Tongue (tissue), 2 donors: ENCODE results near the gene ST3GAL3. TPM values are rescaled to one million over a fixed set of nuclear protein-coding genes. Genes with fewer than 3 reads are reported as not detected.

Source experiments
- DNase-seq: peaks from one replicate; pipeline ENCODE4 v3.0.0-alpha.2; 2015
- total RNA-seq: library from RNA; depleted of rRNA; stranded (reverse); fragments of >200 nt; gene quantifications from one replicate; pipeline ENCODE4 v1.2.3, GENCODE V29; 2014

Gene ST3GAL3
- total RNA-seq, 1 donor from 2014 or later = 26.0 TPM

- DNase-seq = no peak
These were observed 144.4 kb downstream of the ST3GAL3 start for GRCh38 chr1:43851561-43852338.

DNA sequence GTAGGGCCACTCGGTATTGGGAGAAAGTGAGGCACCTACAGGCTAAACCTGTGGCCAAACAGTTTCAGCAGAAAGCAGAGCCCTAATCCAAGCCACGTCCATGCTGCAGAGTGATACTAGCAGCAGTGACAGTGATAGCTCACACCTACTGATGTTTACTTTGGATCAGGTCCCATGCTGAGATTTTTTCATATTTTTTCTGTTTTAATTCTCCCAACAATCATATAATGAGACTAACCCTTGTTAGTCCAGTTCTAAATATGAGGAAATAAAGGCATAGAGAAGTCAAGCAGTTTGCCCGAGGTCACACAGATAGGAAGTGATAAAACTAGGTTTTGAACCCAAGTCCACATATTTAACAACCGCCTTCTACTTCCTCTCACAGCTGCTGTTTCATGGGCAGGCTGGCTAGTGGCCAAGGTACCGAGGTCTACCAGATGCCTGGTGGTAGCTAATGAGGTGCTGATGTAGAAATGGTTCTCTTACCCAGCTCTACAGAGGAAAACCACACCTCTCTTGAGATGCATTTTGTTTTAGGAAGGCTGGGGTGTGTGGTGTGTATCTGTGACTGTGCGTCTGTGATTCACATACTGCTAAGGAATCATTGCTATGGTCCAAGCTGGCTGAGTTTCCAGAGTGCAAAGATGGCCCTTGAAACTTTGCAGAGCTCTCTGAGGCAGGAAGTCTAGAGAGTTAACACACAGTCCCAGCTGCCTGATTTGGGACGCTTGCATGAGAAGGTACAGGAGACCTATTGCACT, 146.0 kb downstream of the ST3GAL3 start:
- peak; percentile 74 for DNase-seq

GRCh38 chr1:43854473-43854872, 147.1 kb downstream of the ST3GAL3 start:
- DNase-seq = no peak

- no peak for DNase-seq
These were observed 148.9 kb downstream of the ST3GAL3 start for GRCh38 chr1:43856188-43856587.

DNA sequence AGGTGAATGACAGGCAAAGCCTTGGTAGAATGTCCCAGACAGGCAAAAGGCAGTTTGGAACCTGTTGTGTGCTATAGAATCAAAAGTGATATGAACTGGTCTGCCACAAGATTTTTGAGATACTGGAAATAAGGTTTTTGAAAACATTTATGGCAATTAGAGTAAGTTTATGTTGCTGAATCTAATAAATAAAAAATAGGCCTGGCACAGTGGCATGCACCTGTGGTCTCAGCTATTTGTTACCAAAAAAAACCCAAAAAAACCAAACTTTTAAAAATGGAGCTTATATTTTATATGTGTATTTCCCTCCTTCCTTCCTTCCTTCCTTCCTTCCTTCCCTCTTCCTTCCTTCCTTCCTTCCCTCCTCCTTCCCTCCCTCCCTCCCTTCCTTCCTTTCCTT, 149.8 kb downstream of the ST3GAL3 start:
- DNase-seq = no peak

GRCh38 chr1:43858324-43858723, 151.0 kb downstream of the ST3GAL3 start:
- peak; percentile 84 for DNase-seq

- no peak for DNase-seq
These were observed 154.0 kb downstream of the ST3GAL3 start for GRCh38 chr1:43861337-43861736.

- DNase-seq = peak; percentile 77
These were observed 154.8 kb downstream of the ST3GAL3 start for GRCh38 chr1:43861988-43862735.

- DNase-seq = no peak
These were observed 157.0 kb downstream of the ST3GAL3 start for GRCh38 chr1:43864111-43865045.

- DNase-seq = no peak
These were observed 158.9 kb downstream of the ST3GAL3 start for GRCh38 chr1:43866201-43866600.

DNA sequence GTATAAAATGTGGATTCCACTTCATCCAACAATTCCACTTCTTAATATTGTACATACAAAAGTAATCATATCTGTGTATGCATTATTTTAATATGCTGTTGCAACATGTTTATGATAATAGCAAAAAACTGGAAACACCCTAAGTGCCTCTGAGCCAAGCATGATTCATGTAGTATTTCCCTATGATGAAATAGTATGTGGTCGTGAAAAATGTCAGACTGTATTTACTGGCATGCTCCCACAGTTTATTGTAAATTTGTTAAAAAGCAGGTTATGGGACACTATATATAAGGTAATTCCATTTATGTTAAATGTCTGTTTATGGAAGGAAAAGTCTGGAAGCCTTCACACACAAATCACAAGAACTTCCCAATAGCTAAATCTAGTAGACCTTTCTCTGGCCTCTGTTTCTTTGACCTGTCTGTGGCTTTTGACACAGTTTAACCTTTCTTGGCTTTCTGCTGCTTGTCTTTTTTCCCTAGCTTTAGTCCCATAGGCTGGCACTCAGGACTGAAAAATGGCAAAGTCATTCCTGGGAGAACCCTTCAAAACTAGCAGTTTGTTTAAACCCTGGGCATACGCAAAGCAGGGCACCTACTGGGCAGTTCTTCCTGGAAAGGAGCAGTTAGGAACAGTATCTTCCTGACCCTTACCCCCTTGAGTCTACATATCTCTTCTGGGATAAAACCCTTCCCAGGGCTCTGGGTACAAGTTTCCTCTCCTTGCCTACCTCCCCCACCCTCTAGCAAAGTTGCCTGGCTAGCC, 160.8 kb downstream of the ST3GAL3 start:
- DNase-seq = no peak

- DNase-seq = peak; percentile 95
These were observed 161.4 kb downstream of the ST3GAL3 start for GRCh38 chr1:43868741-43869067.

GRCh38 chr1:43870306-43870705, 163.0 kb downstream of the ST3GAL3 start:
- DNase-seq = no peak

DNA sequence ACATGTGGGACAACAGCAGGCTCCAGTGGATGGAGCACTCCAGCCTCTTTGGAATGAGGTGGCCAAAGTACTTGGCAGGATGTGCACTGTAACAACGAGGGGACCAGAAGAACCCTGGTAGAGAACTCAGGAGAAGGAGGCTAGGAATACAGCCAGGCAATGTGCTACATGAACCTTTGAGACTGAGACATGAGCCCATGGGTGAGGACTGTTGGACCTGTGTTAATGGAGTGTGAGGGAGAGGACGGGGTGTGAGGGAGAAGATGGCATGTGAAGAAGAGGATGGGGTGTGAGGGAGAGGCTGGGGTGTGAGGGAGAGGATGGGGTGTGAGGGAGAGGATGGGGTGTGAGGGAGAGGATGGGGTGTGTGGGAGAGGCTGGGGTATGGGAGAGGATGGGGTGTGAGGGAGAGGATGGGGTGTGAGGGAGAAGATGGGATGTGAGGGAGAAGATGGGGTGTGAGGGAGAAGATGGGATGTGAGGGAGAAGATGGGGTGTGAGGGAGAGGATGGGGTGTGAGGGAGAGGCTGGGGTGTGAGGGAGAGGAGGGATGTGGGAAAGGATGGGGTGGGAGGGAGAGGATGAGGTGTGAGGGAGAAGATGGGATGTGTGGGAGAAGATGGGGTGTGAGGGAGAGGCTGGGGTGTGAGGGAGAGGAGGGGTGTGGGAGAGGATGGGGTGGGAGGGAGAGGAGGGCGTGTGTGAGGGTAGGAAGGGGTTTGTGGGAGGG, 164.0 kb downstream of the ST3GAL3 start:
- DNase-seq = no peak

DNA sequence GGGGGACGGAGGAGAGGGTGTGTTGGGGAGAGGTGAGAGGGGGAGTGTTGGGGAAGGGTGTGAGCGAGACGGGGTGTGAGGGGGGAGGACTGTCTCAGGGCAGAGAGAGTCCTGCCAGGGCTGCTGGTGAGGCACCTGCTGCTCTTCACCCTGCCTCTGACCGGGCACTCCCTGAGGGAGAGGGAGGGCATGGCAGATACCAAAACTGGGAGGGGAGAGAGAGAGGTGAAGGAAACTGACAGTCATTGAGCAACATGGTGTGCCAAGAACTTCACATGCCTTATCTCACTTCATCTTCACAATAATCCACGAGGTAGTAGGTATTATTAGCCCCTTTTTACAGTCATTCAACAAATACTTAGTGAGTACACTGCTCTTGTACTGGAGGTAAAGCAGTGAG, 164.9 kb downstream of the ST3GAL3 start:
- no peak for DNase-seq

DNA sequence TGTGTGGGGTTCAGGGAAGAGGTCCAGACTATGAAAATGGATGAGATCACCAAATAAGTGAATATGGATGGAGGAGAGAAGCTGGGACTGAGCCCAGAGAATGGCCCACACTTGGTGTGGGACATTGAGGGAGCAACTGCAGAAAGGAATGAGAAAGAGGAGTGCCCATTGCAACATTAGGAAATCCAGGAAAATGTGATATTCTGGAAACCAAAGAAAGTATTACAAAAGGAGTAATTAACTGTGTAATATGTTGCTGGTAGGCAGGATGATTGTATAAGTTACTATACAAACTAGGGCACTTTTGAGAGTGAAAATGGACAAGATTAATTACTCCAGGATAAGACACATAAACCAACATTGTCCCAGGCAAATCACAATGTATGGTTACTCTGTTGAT, 166.5 kb downstream of the ST3GAL3 start:
- no peak for DNase-seq

DNA sequence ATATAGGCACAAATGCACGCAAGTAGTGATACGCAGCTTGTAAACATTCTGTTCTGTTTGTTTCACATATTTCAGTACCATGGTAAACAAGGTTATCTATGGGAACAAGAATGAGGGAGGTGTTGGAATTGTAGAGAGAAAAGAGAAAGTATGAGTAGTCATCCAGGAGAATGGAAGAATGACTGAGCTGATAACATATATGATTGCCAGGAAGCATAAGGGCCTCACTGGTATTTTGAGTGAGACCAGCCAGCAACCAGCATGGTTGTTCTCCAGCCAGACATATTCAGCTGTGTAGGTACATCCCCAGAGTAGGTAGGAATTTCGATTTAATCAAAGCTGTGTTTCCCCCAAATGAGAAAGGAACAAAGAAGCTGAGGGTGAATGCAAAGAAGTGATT, 167.4 kb downstream of the ST3GAL3 start:
- no peak for DNase-seq

DNA sequence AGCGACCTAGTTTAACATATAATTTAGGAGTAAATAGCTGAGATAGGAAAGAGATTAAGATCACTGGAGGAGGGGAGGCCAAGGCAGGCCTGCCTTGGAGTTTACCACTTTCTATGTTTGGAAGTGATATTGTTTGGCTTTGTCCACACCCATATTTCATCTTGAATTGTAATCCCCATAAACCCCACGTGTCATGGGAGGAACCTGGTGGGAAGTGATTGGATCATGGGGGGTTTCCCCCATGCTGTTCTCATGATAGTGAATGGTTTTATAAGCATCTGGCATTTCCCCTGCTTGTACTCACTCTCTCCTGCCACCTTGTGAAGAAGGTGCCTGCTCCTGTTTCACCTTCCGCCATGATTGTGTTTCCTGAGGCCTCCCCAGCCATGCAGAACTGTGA, 168.0 kb downstream of the ST3GAL3 start:
- no peak for DNase-seq

- DNase-seq = no peak
These were observed 169.8 kb downstream of the ST3GAL3 start for GRCh38 chr1:43877101-43877500.

DNA sequence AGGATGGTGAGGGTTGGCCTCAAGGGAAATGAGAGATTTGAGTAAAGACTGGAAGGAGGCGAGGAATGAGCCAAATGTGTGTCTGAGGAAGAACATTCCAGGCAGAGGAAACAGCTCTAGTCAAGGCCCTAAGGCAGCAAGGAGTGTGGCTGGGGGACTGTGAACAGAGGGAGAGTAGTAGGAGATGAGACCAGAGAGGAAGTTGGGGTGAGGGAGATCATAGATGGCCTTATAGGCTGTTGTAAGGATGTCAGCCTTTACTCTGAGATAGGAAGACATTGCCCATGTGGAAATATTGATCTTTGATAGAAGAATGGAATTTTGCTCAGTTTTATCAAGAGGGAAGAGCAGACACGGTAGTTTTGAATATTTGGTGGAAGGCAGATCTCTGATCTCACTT, 171.1 kb downstream of the ST3GAL3 start:
- DNase-seq = no peak

- DNase-seq = no peak
These were observed 171.5 kb downstream of the ST3GAL3 start for GRCh38 chr1:43878854-43879253.
